MM.1S (cell line): ENCODE data around the gene KCNMB2.

ENCODE experiments used
- EZH2 ChIP-seq: fragments of 300-600 bp; sonication (generic); optimal IDR thresholded peaks from 2 replicates; pipeline ENCODE3; 2017; ENCODE audit warnings: low read depth, mild to moderate bottlenecking, antibody characterized with exemption, low read length, mixed read lengths
- TF ChIP-seq, protein P1 (sequence below): fragments of 300-600 bp; sonication (generic); IDR thresholded peaks from 2 replicates; pipeline ENCODE4 v1.5.1; 2016; ENCODE audit warnings: antibody characterized with exemption, low read length, mixed read lengths

DNA sequence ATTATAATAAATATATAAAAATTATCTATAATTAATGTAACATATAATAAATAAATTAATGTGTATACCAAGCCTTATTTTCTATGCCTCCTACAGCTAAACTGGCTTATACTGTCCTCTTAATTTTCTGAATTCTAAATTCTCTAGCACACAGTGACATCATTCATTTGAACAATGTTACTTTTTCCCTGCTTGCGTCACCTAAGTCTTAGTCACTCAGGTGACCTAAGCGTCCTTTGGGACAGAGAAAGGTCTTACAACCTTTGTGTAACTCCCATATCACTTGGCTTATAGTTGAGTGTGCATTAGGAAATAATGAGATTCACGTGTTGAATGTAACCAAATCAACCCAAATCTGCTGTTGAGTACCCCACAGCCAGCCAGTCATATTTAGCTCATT, 48.5 kb upstream of the KCNMB2 start:
- TF ChIP-seq EZH2 = no peak
- TF ChIP-seq, protein P1, sequence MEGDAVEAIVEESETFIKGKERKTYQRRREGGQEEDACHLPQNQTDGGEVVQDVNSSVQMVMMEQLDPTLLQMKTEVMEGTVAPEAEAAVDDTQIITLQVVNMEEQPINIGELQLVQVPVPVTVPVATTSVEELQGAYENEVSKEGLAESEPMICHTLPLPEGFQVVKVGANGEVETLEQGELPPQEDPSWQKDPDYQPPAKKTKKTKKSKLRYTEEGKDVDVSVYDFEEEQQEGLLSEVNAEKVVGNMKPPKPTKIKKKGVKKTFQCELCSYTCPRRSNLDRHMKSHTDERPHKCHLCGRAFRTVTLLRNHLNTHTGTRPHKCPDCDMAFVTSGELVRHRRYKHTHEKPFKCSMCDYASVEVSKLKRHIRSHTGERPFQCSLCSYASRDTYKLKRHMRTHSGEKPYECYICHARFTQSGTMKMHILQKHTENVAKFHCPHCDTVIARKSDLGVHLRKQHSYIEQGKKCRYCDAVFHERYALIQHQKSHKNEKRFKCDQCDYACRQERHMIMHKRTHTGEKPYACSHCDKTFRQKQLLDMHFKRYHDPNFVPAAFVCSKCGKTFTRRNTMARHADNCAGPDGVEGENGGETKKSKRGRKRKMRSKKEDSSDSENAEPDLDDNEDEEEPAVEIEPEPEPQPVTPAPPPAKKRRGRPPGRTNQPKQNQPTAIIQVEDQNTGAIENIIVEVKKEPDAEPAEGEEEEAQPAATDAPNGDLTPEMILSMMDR = no peak
